ENCODE data around the gene PPARA.

DNA sequence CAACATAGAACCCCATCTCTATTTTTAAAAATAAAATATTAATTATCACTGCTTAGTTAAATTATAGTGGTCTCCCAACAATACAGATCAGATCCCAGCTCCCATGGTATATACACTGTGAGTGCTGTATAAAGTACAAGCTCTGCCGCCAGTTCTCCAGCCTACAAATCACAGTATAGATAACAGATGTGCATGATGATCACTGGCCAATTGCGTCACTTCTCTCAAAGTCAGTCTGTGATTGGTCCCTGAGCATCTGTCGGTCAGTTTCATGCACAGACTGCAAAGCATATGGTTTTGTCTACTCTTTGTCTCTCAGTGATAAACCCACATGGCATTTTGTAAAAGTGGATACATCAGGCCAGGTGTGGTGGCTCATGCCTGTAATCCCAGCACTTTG is 15.7 kb downstream of the PPARA start:
- TF ChIP-seq, protein P1, sequence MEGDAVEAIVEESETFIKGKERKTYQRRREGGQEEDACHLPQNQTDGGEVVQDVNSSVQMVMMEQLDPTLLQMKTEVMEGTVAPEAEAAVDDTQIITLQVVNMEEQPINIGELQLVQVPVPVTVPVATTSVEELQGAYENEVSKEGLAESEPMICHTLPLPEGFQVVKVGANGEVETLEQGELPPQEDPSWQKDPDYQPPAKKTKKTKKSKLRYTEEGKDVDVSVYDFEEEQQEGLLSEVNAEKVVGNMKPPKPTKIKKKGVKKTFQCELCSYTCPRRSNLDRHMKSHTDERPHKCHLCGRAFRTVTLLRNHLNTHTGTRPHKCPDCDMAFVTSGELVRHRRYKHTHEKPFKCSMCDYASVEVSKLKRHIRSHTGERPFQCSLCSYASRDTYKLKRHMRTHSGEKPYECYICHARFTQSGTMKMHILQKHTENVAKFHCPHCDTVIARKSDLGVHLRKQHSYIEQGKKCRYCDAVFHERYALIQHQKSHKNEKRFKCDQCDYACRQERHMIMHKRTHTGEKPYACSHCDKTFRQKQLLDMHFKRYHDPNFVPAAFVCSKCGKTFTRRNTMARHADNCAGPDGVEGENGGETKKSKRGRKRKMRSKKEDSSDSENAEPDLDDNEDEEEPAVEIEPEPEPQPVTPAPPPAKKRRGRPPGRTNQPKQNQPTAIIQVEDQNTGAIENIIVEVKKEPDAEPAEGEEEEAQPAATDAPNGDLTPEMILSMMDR (IDR thresholded peaks at IDR 0.05 in 2 of 3, conservative IDR thresholded peaks at IDR 0.05 in 1 of 3; ENCODE audit: borderline replicate concordance in 1 of 3, insufficient read depth in 1 of 3, low read depth in 2 of 3, low read length in 2 of 3): no peak
- TF ChIP-seq RAD21 (IDR thresholded peaks at IDR 0.05; ENCODE audit: low read depth): no peak
- TF ChIP-seq ZNF274 (IDR thresholded peaks at IDR 0.05; ENCODE audit: low read depth, low read length): no peak
- TF ChIP-seq SIN3A (IDR thresholded peaks at IDR 0.05; ENCODE audit: low read depth): no peak
- no peak for TF ChIP-seq POLR2AphosphoS5 (IDR thresholded peaks at IDR 0.05; ENCODE audit: low read depth, low read length)
- TF ChIP-seq, protein P2, sequence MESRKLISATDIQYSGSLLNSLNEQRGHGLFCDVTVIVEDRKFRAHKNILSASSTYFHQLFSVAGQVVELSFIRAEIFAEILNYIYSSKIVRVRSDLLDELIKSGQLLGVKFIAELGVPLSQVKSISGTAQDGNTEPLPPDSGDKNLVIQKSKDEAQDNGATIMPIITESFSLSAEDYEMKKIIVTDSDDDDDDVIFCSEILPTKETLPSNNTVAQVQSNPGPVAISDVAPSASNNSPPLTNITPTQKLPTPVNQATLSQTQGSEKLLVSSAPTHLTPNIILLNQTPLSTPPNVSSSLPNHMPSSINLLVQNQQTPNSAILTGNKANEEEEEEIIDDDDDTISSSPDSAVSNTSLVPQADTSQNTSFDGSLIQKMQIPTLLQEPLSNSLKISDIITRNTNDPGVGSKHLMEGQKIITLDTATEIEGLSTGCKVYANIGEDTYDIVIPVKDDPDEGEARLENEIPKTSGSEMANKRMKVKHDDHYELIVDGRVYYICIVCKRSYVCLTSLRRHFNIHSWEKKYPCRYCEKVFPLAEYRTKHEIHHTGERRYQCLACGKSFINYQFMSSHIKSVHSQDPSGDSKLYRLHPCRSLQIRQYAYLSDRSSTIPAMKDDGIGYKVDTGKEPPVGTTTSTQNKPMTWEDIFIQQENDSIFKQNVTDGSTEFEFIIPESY (IDR thresholded peaks at IDR 0.05; ENCODE audit: extremely low read depth, insufficient replicate concordance, low read length): no peak
- no peak for TF ChIP-seq EZH2 (IDR thresholded peaks at IDR 0.05)
